Measurements from ENCODE around the gene TRIM50. TPM values are rescaled to one million over a fixed set of nuclear protein-coding genes. Genes with fewer than 3 reads are reported as not detected.
"Not testable (repeated sequence)": the region's sequence is repeated elsewhere in the genome, so short reads cannot be mapped to it uniquely, and the experiment has no call there.

TRIM50 gene
- under 1 TPM in 1 of 4 donors, not detected in 3; 0.41 TPM for total RNA-seq

DNA sequence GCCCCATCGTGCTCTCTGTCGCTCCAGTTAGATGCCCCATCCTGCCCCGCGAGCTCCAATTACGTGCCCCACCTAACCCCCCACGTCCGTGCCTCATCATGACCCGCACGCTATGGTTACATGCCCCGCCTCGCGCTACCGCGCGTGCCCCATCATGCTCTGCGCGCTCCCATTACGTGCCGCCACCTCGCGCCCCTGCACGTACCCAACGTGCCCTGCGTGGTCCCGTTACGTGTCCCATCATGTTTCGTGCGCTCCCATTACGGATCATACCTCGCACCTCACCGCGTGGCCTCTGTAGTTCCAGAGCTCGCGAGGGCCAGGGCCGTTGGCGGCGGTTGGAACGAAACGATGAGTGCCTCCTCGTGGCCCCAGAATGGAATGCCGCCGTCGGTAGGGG is at the start of gene TRIM50, which contains the start of gene FKBP6:
TSS of gene TRIM50 (minus strand) at position 161 of the 400 bp plus-strand sequence. CDS start 3,295 bp downstream, outside the sequence.
TSS of gene FKBP6 (plus strand) at position 240 of the 400 bp plus-strand sequence. CDS start 268 bp downstream, outside the sequence.
- H3K27me3 ChIP-seq; H3K4me3 ChIP-seq; intact Hi-C loops (cut with DNase I; ENCODE audit: low total_unique reads); DNase-seq; H3K36me3 ChIP-seq; H3K9me3 ChIP-seq; H3K4me1 ChIP-seq; ATAC-seq; in situ Hi-C loops (cut with MboI; ENCODE audit: low sequenced_read_pairs in 4 of 4); H3K27ac ChIP-seq: not testable (repeated sequence)

DNA sequence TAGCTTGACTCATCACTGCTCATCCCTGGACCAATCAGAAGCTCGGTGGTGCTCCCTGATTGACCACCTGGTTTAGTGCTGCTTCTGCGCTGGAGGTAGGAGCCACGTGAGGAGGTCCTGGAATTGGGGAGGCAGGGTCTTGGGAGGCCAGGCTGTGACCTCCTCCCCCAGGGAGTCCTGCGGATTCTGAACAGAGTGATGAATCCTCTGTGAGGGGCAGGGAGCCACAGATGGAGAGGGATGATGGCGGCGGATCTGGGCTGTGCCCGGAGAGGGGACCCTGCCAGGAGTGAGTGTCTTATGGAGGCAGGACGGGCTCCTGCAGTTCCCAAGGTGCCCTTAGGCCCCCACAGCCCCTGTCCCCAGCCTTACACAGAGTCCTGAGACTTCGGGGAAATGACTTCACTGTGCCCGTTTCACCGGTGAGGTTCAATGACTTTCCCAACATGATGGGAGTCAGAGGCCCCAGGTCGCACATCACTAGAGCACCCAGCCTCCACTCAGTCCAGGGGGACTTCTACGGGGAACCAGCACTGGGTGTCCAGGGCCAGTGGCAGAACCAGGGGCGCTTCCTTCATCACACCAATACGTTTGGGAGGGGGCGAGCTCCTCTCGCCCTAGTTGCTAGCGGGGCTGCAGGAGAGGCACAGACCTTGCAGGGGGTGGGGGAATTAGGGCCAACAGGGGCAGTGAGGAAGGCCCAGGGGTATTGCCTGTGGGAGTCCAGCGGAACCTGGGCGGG is 49.0 kb upstream of the TRIM50 start:
- intact Hi-C loops (cut with DNase I; ENCODE audit: low total_unique reads) (no loop called here), in situ Hi-C loops (cut with MboI; ENCODE audit: low sequenced_read_pairs in 4 of 4) (no loop called here)
- DNase-seq (no peak), ATAC-seq (no peak)
- no peaks in the 10 kb centered on the region for H3K4me1 ChIP-seq
- no peaks in the 10 kb centered on the region for H3K36me3 ChIP-seq
- TF ChIP-seq, protein P1, sequence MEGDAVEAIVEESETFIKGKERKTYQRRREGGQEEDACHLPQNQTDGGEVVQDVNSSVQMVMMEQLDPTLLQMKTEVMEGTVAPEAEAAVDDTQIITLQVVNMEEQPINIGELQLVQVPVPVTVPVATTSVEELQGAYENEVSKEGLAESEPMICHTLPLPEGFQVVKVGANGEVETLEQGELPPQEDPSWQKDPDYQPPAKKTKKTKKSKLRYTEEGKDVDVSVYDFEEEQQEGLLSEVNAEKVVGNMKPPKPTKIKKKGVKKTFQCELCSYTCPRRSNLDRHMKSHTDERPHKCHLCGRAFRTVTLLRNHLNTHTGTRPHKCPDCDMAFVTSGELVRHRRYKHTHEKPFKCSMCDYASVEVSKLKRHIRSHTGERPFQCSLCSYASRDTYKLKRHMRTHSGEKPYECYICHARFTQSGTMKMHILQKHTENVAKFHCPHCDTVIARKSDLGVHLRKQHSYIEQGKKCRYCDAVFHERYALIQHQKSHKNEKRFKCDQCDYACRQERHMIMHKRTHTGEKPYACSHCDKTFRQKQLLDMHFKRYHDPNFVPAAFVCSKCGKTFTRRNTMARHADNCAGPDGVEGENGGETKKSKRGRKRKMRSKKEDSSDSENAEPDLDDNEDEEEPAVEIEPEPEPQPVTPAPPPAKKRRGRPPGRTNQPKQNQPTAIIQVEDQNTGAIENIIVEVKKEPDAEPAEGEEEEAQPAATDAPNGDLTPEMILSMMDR (IDR thresholded peaks at IDR 0.05 in 4 of 5, conservative IDR thresholded peaks at IDR 0.05 in 1 of 5): no peak
- TF ChIP-seq POLR2A (IDR thresholded peaks at IDR 0.05): no peak
- H3K4me3 ChIP-seq: no peak overlapping the region
- H3K27me3 ChIP-seq: peaks cover 6 to 10% (median 9%) of the 10 kb centered on the region in 3 donors
- no peaks in the 10 kb centered on the region for H3K9me3 ChIP-seq
- no peak overlapping the region for H3K27ac ChIP-seq

- intact Hi-C loops (cut with DNase I; ENCODE audit: low total_unique reads); H3K9me3 ChIP-seq; H3K36me3 ChIP-seq; H3K4me3 ChIP-seq; DNase-seq; ATAC-seq; H3K4me1 ChIP-seq; H3K27ac ChIP-seq; in situ Hi-C loops (cut with MboI; ENCODE audit: low sequenced_read_pairs in 4 of 4): not testable (repeated sequence)
- peaks cover 6 to 10% (median 9%) of the 10 kb centered on the region in 3 donors for H3K27me3 ChIP-seq
Observed at GRCh38 chr7:73376262-73376661, 48.4 kb upstream of the TRIM50 start.

- no peaks in the 10 kb centered on the region for H3K36me3 ChIP-seq
- intact Hi-C loops (cut with DNase I; ENCODE audit: low total_unique reads) (no loop called here), in situ Hi-C loops (cut with MboI; ENCODE audit: low sequenced_read_pairs in 4 of 4) (no loop called here)
- no peaks in the 10 kb centered on the region for H3K4me1 ChIP-seq
- H3K9me3 ChIP-seq: no peaks in the 10 kb centered on the region
- TF ChIP-seq, protein P1 (IDR thresholded peaks at IDR 0.05 in 4 of 5, conservative IDR thresholded peaks at IDR 0.05 in 1 of 5): no peak
- TF ChIP-seq POLR2A (IDR thresholded peaks at IDR 0.05): no peak
- ATAC-seq: no peak
- H3K27me3 ChIP-seq: peaks cover 6 to 10% (median 9%) of the 10 kb centered on the region in 3 donors
- H3K4me3 ChIP-seq: no peak overlapping the region
- H3K27ac ChIP-seq: no peak overlapping the region
- DNase-seq: no peak
Observed at GRCh38 chr7:73373741-73374140, 45.9 kb upstream of the TRIM50 start.

DNA sequence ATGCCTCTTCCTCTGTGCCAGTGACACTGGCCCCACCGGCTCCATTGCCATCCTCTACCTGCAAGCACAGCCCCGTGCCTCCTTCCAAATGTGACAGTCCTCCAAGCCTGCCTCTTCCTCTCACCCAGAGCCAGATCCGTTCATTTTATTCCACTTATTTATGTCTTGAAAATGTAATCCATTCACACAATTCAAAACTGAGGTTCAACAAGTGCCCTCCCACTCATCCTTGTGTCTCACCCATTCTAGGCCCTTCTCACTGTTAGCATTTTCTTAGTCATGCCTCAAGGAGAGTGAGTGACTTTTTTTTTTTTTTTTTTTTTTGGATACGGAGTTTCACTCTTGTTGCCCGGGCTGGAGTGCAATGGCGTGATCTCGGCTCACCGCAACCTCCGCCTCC is 41.7 kb upstream of the TRIM50 start:
- Histone ChIP-seq H3K36me3 (no peaks in the 10 kb centered on the region), H3K4me3 (no peak overlapping the region), H3K4me1 (no peaks in the 10 kb centered on the region), H3K9me3 (no peaks in the 10 kb centered on the region), H3K27me3 (no peaks in the 10 kb centered on the region), H3K27ac (no peak overlapping the region)
- DNase-seq (no peak), ATAC-seq (no peak)
- in situ Hi-C loops (cut with MboI; ENCODE audit: low sequenced_read_pairs in 4 of 4) (no loop called here), intact Hi-C loops (cut with DNase I; ENCODE audit: low total_unique reads) (no loop called here)
- TF ChIP-seq POLR2A (IDR thresholded peaks at IDR 0.05): no peak
- TF ChIP-seq, protein P1 (IDR thresholded peaks at IDR 0.05 in 4 of 5, conservative IDR thresholded peaks at IDR 0.05 in 1 of 5): no peak
